HepG2 (cell line): ENCODE measurements around the gene DUS3L. TPM values are rescaled to one million over a fixed set of nuclear protein-coding genes. Genes with fewer than 3 reads are reported as not detected.
A peak's percentile ranks its signal among the peaks of the same experiment; 100 is the strongest.

Source experiments
- CCDC6 ChIP-seq: sonication (generic); formaldehyde crosslinking; IDR thresholded peaks from 2 replicates; pipeline ENCODE4 v1.8.1; 2022; ENCODE audit warnings: mild to moderate bottlenecking, missing genetic modification reagents, moderate library complexity
- CEBPB ChIP-seq: IDR thresholded peaks from 2 replicates; pipeline ENCODE4 v1.6.1; 2011; ENCODE audit warnings: low read depth, low read length, improper control_type of control experiment, borderline replicate concordance
- CHCHD3 ChIP-seq: sonication (generic); formaldehyde crosslinking; IDR thresholded peaks from 2 replicates; pipeline ENCODE4 v1.8.0; 2022; ENCODE audit warnings: mild to moderate bottlenecking, missing genetic modification reagents, moderate library complexity
- GATAD2A ChIP-seq: IDR thresholded peaks from 2 replicates; pipeline ENCODE4 v1.6.1; 2016
- HMGA1 ChIP-seq: sonication (generic); formaldehyde crosslinking; conservative IDR thresholded peaks from 2 replicates; pipeline ENCODE4 v1.4.0; 2020; ENCODE audit warnings: missing genetic modification reagents
- LCORL ChIP-seq, 2 experiments: fragments of 450-650 bp in 1 of 2; sonication (generic) in 1 of 2; formaldehyde crosslinking in 1 of 2; IDR thresholded peaks; 2 replicates each; pipeline versions ENCODE4 v1.5.0 to v1.6.1; 2017 to 2020; ENCODE audit warnings: antibody characterized with exemption in 1 of 2, missing genetic modification reagents in 1 of 2
- MAFK ChIP-seq, 2 experiments: IDR thresholded peaks in 1 of 2; conservative IDR thresholded peaks in 1 of 2; 2 replicates each; pipeline ENCODE4 v1.6.1; 2011; ENCODE audit warnings: improper control_type of control experiment in 2 of 2, low read length in 2 of 2
- MED1 ChIP-seq: sonication (generic); formaldehyde crosslinking; IDR thresholded peaks from 2 replicates; pipeline ENCODE4 v1.4.0; 2020; ENCODE audit warnings: missing genetic modification reagents
- MXD4 ChIP-seq: IDR thresholded peaks from 2 replicates; pipeline ENCODE4 v1.6.1; 2016; ENCODE audit warnings: mild to moderate bottlenecking, missing biosample characterization, missing genetic modification reagents
- MXI1 ChIP-seq: IDR thresholded peaks from 3 replicates; pipeline ENCODE4 v1.6.1; 2012; ENCODE audit warnings: low read depth, low read length, inconsistent platforms, borderline replicate concordance
- NFRKB ChIP-seq: fragments of 450-650 bp; IDR thresholded peaks from 2 replicates; pipeline ENCODE4 v1.6.1; 2017
- REPIN1 ChIP-seq: sonication (generic); formaldehyde crosslinking; IDR thresholded peaks from 2 replicates; pipeline ENCODE4 v1.8.0; 2022; ENCODE audit warnings: missing genetic modification reagents, low read depth, mild to moderate bottlenecking, borderline replicate concordance
- SYNCRIP ChIP-seq: fragments of 200-400 bp; formaldehyde crosslinking; IDR thresholded peaks from 2 replicates; pipeline ENCODE4 v1.6.1; 2018; ENCODE audit warnings: mild to moderate bottlenecking, low read depth, low read length; ENCODE audit not compliant: insufficient read depth
- TARDBP ChIP-seq: sonication (generic); formaldehyde crosslinking; IDR thresholded peaks from 2 replicates; pipeline ENCODE4 v1.8.0; 2022; ENCODE audit warnings: mild to moderate bottlenecking, missing genetic modification reagents
- YY1 ChIP-seq: IDR thresholded peaks from 2 replicates; pipeline ENCODE4 v1.6.1; 2011; ENCODE audit warnings: low read length, low read depth, moderate library complexity, mild to moderate bottlenecking; ENCODE audit not compliant: insufficient read depth, insufficient replicate concordance
- ZNF766 ChIP-seq: sonication (generic); formaldehyde crosslinking; IDR thresholded peaks from 2 replicates; pipeline ENCODE4 v1.5.0; 2020; ENCODE audit warnings: missing genetic modification reagents, borderline replicate concordance
- ZSCAN31 ChIP-seq: sonication (generic); formaldehyde crosslinking; IDR thresholded peaks from 2 replicates; pipeline ENCODE4 v1.5.0; 2020; ENCODE audit warnings: low read depth, mild to moderate bottlenecking, missing genetic modification reagents
- polyA plus RNA-seq, 8 experiments: library from polyadenylated mRNA; depleted of rRNA in 3 of 8; stranded (reverse) in 7 of 8; unstranded in 1 of 8; fragments of >200 nt; fragmentation: Illumina TruSeq in 4 of 8; extraction: Trizol in 4 of 8; gene quantifications; 2 replicates each; pipeline versions ENCODE4 v1.2.1 to v1.2.3, GENCODE V29; 2011 to 2016; ENCODE audit warnings: low read depth in 4 of 8, missing spikeins in 1 of 8, mixed read lengths in 1 of 8; ENCODE audit not compliant: insufficient read depth in 1 of 8
- total RNA-seq, 5 experiments: library from RNA; depleted of rRNA; stranded (reverse); fragments of >200 nt; fragmentation: Illumina TruSeq; extraction: Trizol; gene quantifications; 2 replicates each; pipeline ENCODE4 v1.2.3, GENCODE V29; 2016; ENCODE audit warnings: low read depth in 1 of 5
- TF ChIP-seq, protein P1 (sequence below), 2 experiments: sonication (generic) in 1 of 2; formaldehyde crosslinking in 1 of 2; IDR thresholded peaks; 2 replicates each; pipeline versions ENCODE4 v1.4.0 to v1.6.1; 2018 to 2020; ENCODE audit warnings: missing genetic modification reagents in 2 of 2, borderline replicate concordance in 1 of 2, low read depth in 1 of 2, mild to moderate bottlenecking in 1 of 2, missing biosample characterization in 1 of 2
- TF ChIP-seq, protein P2 (sequence below): sonication (generic); formaldehyde crosslinking; IDR thresholded peaks from 2 replicates; pipeline ENCODE4 v1.4.0; 2020; ENCODE audit warnings: mild to moderate bottlenecking, low read depth, missing genetic modification reagents
- TF ChIP-seq, protein P3 (sequence below): sonication (generic); formaldehyde crosslinking; IDR thresholded peaks from 2 replicates; pipeline ENCODE4 v1.4.0; 2020; ENCODE audit warnings: missing genetic modification reagents, mild to moderate bottlenecking, borderline replicate concordance
- TF ChIP-seq, protein P4 (sequence below): sonication (generic); formaldehyde crosslinking; IDR thresholded peaks from 2 replicates; pipeline ENCODE4 v1.5.0; 2020; ENCODE audit warnings: missing genetic modification reagents

The DUS3L gene
- total and polyA plus RNA-seq, 2 of the 13 experiments (the other 11 are each of a cell fraction or from before 2014, with no cell fraction given), result 13.3 to 25.1 TPM

DNA sequence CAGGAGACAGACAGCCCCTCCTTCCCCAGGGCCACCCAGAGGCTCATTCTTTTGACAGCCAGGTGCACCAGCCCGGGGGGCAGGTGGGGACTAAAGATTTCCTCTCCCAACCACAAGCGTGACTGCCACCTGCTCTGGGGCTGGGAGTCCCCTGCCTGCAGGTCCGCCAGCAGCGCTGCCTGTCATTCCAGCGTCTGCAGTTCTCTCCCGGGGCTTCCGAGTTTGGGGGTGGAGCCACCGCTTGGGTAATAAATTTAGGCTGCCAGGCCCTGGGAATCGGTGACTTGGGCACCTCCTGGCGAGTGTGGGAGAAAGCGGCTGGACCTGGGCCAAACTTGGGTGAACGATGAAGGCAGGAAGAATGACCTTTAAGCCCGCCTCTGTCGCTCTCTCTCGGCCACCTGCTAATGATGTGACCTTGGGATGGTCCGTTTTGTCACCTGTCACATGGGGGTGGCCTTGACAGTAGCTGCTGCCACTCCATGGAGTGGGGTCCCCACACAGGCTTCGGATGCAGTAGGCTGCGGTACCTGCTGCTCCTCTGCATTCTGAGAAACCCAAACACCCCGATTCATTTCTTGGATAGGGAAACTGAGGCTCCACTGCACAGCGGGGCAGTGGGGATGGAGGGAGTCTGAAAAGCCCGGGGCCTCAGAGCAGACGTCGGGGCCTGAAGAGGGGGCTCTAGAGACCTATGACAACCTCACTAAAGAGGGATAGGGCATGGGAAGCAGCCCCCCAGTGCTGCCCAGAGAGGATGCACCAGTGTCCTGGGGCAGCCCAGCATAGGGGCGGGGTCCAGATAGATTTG lies 35.8 kb upstream of the DUS3L start (continued):
- no peak for TF ChIP-seq LCORL (IDR thresholded peaks at IDR 0.05)
- peak; percentile 97 for TF ChIP-seq LCORL (CRISPR knock-in tag; IDR thresholded peaks at IDR 0.05)
- TF ChIP-seq MAFK (conservative IDR thresholded peaks at IDR 0.05 in 1 of 2, IDR thresholded peaks at IDR 0.05 in 1 of 2; ENCODE audit: low read length in 2 of 2), result no peak
- peak; percentile 24 for TF ChIP-seq YY1
- TF ChIP-seq NFRKB, result no peak
- TF ChIP-seq ZNF766 (CRISPR knock-in tag), result no peak
- TF ChIP-seq REPIN1 (CRISPR knock-in tag), result peak; percentile 72
- TF ChIP-seq TARDBP (CRISPR knock-in tag), result peak; percentile 72; the same call in 1 of the 2 replicates
- TF ChIP-seq, protein P1, sequence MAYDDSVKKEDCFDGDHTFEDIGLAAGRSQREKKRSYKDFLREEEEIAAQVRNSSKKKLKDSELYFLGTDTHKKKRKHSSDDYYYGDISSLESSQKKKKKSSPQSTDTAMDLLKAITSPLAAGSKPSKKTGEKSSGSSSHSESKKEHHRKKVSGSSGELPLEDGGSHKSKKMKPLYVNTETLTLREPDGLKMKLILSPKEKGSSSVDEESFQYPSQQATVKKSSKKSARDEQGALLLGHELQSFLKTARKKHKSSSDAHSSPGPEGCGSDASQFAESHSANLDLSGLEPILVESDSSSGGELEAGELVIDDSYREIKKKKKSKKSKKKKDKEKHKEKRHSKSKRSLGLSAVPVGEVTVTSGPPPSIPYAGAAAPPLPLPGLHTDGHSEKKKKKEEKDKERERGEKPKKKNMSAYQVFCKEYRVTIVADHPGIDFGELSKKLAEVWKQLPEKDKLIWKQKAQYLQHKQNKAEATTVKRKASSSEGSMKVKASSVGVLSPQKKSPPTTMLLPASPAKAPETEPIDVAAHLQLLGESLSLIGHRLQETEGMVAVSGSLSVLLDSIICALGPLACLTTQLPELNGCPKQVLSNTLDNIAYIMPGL (CRISPR knock-in tag; IDR thresholded peaks at IDR 0.05; ENCODE audit: borderline replicate concordance in 1 of 2, low read depth in 1 of 2), result peak; percentile 66 to 74; a peak in 3 of 4 replicates
- no peak for TF ChIP-seq CHCHD3 (CRISPR knock-in tag)
- TF ChIP-seq, protein P2, sequence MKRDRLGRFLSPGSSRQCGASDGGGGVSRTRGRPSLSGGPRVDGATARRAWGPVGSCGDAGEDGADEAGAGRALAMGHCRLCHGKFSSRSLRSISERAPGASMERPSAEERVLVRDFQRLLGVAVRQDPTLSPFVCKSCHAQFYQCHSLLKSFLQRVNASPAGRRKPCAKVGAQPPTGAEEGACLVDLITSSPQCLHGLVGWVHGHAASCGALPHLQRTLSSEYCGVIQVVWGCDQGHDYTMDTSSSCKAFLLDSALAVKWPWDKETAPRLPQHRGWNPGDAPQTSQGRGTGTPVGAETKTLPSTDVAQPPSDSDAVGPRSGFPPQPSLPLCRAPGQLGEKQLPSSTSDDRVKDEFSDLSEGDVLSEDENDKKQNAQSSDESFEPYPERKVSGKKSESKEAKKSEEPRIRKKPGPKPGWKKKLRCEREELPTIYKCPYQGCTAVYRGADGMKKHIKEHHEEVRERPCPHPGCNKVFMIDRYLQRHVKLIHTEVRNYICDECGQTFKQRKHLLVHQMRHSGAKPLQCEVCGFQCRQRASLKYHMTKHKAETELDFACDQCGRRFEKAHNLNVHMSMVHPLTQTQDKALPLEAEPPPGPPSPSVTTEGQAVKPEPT (CRISPR knock-in tag), result peak; percentile 75
- peak; percentile 89 for TF ChIP-seq MED1
- 0 out of 2 replicates have a peak, but pooled peaks have one; percentile 74 for TF ChIP-seq CCDC6
- 0 out of 2 replicates have a peak, but pooled peaks have one; percentile 51 for TF ChIP-seq ZSCAN31 (CRISPR knock-in tag)
- peak; percentile 77 for TF ChIP-seq GATAD2A (CRISPR knock-in tag)
- TF ChIP-seq, protein P3, sequence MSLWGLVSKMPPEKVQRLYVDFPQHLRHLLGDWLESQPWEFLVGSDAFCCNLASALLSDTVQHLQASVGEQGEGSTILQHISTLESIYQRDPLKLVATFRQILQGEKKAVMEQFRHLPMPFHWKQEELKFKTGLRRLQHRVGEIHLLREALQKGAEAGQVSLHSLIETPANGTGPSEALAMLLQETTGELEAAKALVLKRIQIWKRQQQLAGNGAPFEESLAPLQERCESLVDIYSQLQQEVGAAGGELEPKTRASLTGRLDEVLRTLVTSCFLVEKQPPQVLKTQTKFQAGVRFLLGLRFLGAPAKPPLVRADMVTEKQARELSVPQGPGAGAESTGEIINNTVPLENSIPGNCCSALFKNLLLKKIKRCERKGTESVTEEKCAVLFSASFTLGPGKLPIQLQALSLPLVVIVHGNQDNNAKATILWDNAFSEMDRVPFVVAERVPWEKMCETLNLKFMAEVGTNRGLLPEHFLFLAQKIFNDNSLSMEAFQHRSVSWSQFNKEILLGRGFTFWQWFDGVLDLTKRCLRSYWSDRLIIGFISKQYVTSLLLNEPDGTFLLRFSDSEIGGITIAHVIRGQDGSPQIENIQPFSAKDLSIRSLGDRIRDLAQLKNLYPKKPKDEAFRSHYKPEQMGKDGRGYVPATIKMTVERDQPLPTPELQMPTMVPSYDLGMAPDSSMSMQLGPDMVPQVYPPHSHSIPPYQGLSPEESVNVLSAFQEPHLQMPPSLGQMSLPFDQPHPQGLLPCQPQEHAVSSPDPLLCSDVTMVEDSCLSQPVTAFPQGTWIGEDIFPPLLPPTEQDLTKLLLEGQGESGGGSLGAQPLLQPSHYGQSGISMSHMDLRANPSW (CRISPR knock-in tag), result no peak; the same call in 1 of the 2 replicates
- TF ChIP-seq CEBPB, result peak; percentile 41; the same call in 1 of the 2 replicates
- TF ChIP-seq, protein P4, sequence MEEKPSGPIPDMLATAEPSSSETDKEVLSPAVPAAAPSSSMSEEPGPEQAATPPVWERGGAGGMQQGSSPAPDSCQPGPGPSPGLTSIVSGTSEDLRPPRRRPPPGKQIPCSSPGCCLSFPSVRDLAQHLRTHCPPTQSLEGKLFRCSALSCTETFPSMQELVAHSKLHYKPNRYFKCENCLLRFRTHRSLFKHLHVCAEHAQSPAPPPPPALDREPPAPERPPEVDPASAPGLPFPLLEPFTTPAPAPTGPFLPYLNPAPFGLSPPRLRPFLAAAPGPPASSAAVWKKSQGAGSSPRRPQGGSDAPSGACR (CRISPR knock-in tag), result peak; percentile 70; the same call in 1 of the 2 replicates
- no peak for TF ChIP-seq SYNCRIP
- TF ChIP-seq MXD4 (CRISPR knock-in tag), result no peak
- no peak for TF ChIP-seq HMGA1 (CRISPR knock-in tag)
- TF ChIP-seq MXI1, result peak; percentile 71; the same call in 1 of the 3 replicates
